ENCODE data around the gene MAN2B2. TPM values are rescaled to one million over a fixed set of nuclear protein-coding genes. Genes with fewer than 3 reads are reported as not detected.

MAN2B2 gene
- total RNA-seq, 4 donors from 2014 or later = 17.5 to 55.9 (median 27.6) TPM

GRCh38 chr4:6576512-6576911 lies 1.5 kb downstream of the MAN2B2 start:
- intact Hi-C loops (cut with DNase I; ENCODE audit: low total_unique reads) (loop anchor here (2.0 kb wide), 1 partner anchor 74 kb away; no protein-coding TSS in a partner anchor), in situ Hi-C loops (cut with MboI; ENCODE audit: low pct_ligation_motif_present in 1 of 4, low pct_unique_long_range_greater_than_20kb in 1 of 4, low sequenced_read_pairs in 3 of 4) (no loop called here)
- H3K27me3 ChIP-seq = no peaks in the 10 kb centered on the region
- no peak for DNase-seq
- 40 to 87% methylated on average over 1 to 14 of the region's 16 CpGs for WGBS, 2 donors (ENCODE audit: low coverage in 1 of 2)
- H3K4me1 ChIP-seq = peaks cover 5 to 16% (median 14%) of the 10 kb centered on the region in 4 donors
- TF ChIP-seq EP300 (IDR thresholded peaks at IDR 0.05; ENCODE audit: low read depth) (no peak), POLR2AphosphoS5 (IDR thresholded peaks at IDR 0.05) (no peak), POLR2A (IDR thresholded peaks at IDR 0.05) (no peak), CTCF (IDR thresholded peaks at IDR 0.05) (no peak)
- H3K4me3 ChIP-seq = no peak overlapping the region
- H3K27ac ChIP-seq = no peak overlapping the region
- H3K36me3 ChIP-seq = peaks cover 0 to 4% (median 2%) of the 10 kb centered on the region in 4 donors
- no peaks in the 10 kb centered on the region for H3K9me3 ChIP-seq

- 93% methylated on average over 9 of the region's 9 CpGs; no CpG with 5 or more reads in 1 of the 2 donors for WGBS, 2 donors (ENCODE audit: low coverage in 1 of 2)
- no peak overlapping the region for H3K4me3 ChIP-seq
- no peaks in the 10 kb centered on the region for H3K27me3 ChIP-seq
- H3K9me3 ChIP-seq = no peaks in the 10 kb centered on the region
- TF ChIP-seq EP300 (IDR thresholded peaks at IDR 0.05; ENCODE audit: low read depth) = no peak
- no peak for TF ChIP-seq POLR2A (IDR thresholded peaks at IDR 0.05)
- no peak for TF ChIP-seq CTCF (IDR thresholded peaks at IDR 0.05)
- TF ChIP-seq POLR2AphosphoS5 (IDR thresholded peaks at IDR 0.05) = no peak
- in situ Hi-C loops (cut with MboI; ENCODE audit: low pct_ligation_motif_present in 1 of 4, low pct_unique_long_range_greater_than_20kb in 1 of 4, low sequenced_read_pairs in 3 of 4) = no loop called here
- intact Hi-C loops (cut with DNase I; ENCODE audit: low total_unique reads) = loop anchor here (2.0 kb wide), 1 partner anchor 74 kb away; no protein-coding TSS in a partner anchor
- no peak overlapping the region for H3K27ac ChIP-seq
- peaks cover 0 to 4% (median 2%) of the 10 kb centered on the region in 4 donors for H3K36me3 ChIP-seq
- DNase-seq = no peak
- peaks cover 5 to 16% (median 14%) of the 10 kb centered on the region in 4 donors for H3K4me1 ChIP-seq
Observed at GRCh38 chr4:6576932-6577331, 1.9 kb downstream of the MAN2B2 start.

- Histone ChIP-seq H3K4me1 (peaks cover 5 to 16% (median 14%) of the 10 kb centered on the region in 4 donors), H3K27me3 (no peaks in the 10 kb centered on the region), H3K4me3 (no peak overlapping the region), H3K36me3 (peaks cover 0 to 5% (median 2%) of the 10 kb centered on the region in 4 donors), H3K9me3 (no peaks in the 10 kb centered on the region), H3K27ac (no peak overlapping the region)
- in situ Hi-C loops (cut with MboI; ENCODE audit: low pct_ligation_motif_present in 1 of 4, low pct_unique_long_range_greater_than_20kb in 1 of 4, low sequenced_read_pairs in 3 of 4) = no loop called here
- 85 to 98% methylated on average over 5 to 10 of the region's 10 CpGs for WGBS, 2 donors (ENCODE audit: low coverage in 1 of 2)
- no peak for TF ChIP-seq POLR2A (IDR thresholded peaks at IDR 0.05)
- TF ChIP-seq POLR2AphosphoS5 (IDR thresholded peaks at IDR 0.05) = no peak
- TF ChIP-seq EP300 (IDR thresholded peaks at IDR 0.05; ENCODE audit: low read depth) = no peak
- no peak for TF ChIP-seq CTCF (IDR thresholded peaks at IDR 0.05)
- intact Hi-C loops (cut with DNase I; ENCODE audit: low total_unique reads) = loop anchor here (2.0 kb wide), 1 partner anchor 75 kb away; no protein-coding TSS in a partner anchor
- DNase-seq = no peak
Observed at GRCh38 chr4:6577409-6577808, 2.4 kb downstream of the MAN2B2 start.

- Histone ChIP-seq H3K27me3 (no peaks in the 10 kb centered on the region), H3K27ac (no peak overlapping the region), H3K4me1 (peaks cover 5 to 16% (median 14%) of the 10 kb centered on the region in 4 donors), H3K4me3 (no peak overlapping the region), H3K36me3 (peaks cover 0 to 12% (median 2%) of the 10 kb centered on the region in 4 donors), H3K9me3 (no peaks in the 10 kb centered on the region)
- WGBS, 2 donors (ENCODE audit: low coverage in 1 of 2) = 89% methylated on average over 9 of the region's 9 CpGs; no CpG with 5 or more reads in 1 of the 2 donors
- TF ChIP-seq EP300 (IDR thresholded peaks at IDR 0.05; ENCODE audit: low read depth) = no peak
- TF ChIP-seq POLR2AphosphoS5 (IDR thresholded peaks at IDR 0.05) = no peak
- no peak for TF ChIP-seq POLR2A (IDR thresholded peaks at IDR 0.05)
- TF ChIP-seq CTCF (IDR thresholded peaks at IDR 0.05) = no peak
- intact Hi-C loops (cut with DNase I; ENCODE audit: low total_unique reads) = no loop called here
- in situ Hi-C loops (cut with MboI; ENCODE audit: low pct_ligation_motif_present in 1 of 4, low pct_unique_long_range_greater_than_20kb in 1 of 4, low sequenced_read_pairs in 3 of 4) = no loop called here
- DNase-seq = no peak
Observed at GRCh38 chr4:6578221-6578620, 3.2 kb downstream of the MAN2B2 start.

All from transverse colon (tissue), 4 donors.